Parathyroid adenoma (tissue), 2 donors: ENCODE results near the gene C20orf173.

Experiments used
- H2AFZ ChIP-seq: fragments of 300-600 bp; sonication (generic); one replicate; pipeline ENCODE4 v1.7.0; 2017; ENCODE audit warnings: antibody characterized with exemption, mild to moderate bottlenecking
- H3K27ac ChIP-seq: fragments of 300-600 bp; sonication (generic); one replicate; pipeline ENCODE4 v1.7.0; 2017
- H3K27me3 ChIP-seq: fragments of 300-600 bp; sonication (generic); one replicate; pipeline ENCODE4 v1.7.0; 2017; ENCODE audit warnings: low read length; ENCODE audit not compliant: control insufficient read depth, insufficient read depth
- H3K36me3 ChIP-seq: fragments of 300-600 bp; sonication (generic); one replicate; pipeline ENCODE4 v1.7.0; 2017; ENCODE audit warnings: low read length; ENCODE audit not compliant: control insufficient read depth, insufficient read depth
- H3K4me1 ChIP-seq: fragments of 300-600 bp; sonication (generic); one replicate; pipeline ENCODE4 v1.7.0; 2017; ENCODE audit warnings: control low read depth
- H3K4me2 ChIP-seq: fragments of 300-600 bp; sonication (generic); one replicate; pipeline ENCODE4 v1.7.0; 2017; ENCODE audit warnings: low read length
- H3K4me3 ChIP-seq: fragments of 300-600 bp; sonication (generic); one replicate; pipeline ENCODE4 v1.7.0; 2017; ENCODE audit warnings: low read depth, low read length
- H3K79me2 ChIP-seq: fragments of 300-600 bp; sonication (generic); one replicate; pipeline ENCODE4 v1.7.0; 2017; ENCODE audit warnings: control low read depth
- H3K9ac ChIP-seq: fragments of 300-600 bp; sonication (generic); one replicate; pipeline ENCODE4 v1.7.0; 2017; ENCODE audit warnings: mild to moderate bottlenecking
- H3K9me3 ChIP-seq: fragments of 300-600 bp; sonication (generic); one replicate; pipeline ENCODE4 v1.7.0; 2017; ENCODE audit warnings: low read length; ENCODE audit not compliant: control insufficient read depth
- TF ChIP-seq, protein P1 (sequence below): fragments of 300-600 bp; sonication (generic); IDR thresholded peaks from one replicate; pipeline ENCODE4 v1.7.0; 2017; ENCODE audit warnings: antibody characterized with exemption, mild to moderate bottlenecking
- donor health status: primary hyperparathyroidism.

C20orf173 gene

DNA sequence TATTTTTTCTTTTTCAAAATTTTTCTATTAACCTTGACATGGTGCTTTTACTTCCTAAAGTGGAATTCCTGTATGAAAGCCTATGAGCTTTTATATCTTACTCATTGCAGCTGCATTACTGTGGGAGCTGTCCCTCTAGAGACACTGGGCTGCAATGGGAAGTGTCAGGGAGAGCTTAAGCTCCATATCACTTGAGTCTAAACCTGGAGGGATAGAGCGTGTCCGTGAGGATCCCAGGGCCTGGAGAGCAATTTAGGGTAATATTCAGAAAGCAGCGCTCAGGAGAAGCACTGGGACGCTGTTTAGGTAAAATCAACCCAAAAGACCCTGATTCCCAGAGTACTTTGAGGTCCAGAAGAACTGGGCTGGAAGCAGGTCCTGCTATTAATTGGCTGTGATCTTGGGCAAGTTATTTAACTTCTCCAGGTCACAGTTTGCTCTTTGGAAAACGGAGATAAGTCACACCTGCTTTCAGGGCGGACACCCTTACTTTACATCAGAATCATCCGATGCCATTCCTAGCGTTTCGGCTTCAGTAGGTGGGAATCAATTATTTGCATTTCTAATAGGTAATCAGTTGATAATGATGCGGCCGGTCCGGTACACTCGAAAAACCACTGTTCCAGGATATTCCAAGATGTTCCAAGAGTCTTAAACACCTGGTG is 11.8 kb upstream of the C20orf173 start:
- Histone ChIP-seq H3K4me3 (peak overlapping the region; percentile 88), H2AFZ (peak overlapping the region; percentile 98), H3K27me3 (no peaks in the 10 kb centered on the region), H3K79me2 (peaks cover 3% of the 10 kb centered on the region), H3K27ac (peak overlapping the region; percentile 71), H3K9ac (no peak overlapping the region), H3K36me3 (no peaks in the 10 kb centered on the region), H3K4me2 (peak overlapping the region; percentile 82), H3K4me1 (peaks cover 3% of the 10 kb centered on the region), H3K9me3 (no peaks in the 10 kb centered on the region)
- TF ChIP-seq, protein P1, sequence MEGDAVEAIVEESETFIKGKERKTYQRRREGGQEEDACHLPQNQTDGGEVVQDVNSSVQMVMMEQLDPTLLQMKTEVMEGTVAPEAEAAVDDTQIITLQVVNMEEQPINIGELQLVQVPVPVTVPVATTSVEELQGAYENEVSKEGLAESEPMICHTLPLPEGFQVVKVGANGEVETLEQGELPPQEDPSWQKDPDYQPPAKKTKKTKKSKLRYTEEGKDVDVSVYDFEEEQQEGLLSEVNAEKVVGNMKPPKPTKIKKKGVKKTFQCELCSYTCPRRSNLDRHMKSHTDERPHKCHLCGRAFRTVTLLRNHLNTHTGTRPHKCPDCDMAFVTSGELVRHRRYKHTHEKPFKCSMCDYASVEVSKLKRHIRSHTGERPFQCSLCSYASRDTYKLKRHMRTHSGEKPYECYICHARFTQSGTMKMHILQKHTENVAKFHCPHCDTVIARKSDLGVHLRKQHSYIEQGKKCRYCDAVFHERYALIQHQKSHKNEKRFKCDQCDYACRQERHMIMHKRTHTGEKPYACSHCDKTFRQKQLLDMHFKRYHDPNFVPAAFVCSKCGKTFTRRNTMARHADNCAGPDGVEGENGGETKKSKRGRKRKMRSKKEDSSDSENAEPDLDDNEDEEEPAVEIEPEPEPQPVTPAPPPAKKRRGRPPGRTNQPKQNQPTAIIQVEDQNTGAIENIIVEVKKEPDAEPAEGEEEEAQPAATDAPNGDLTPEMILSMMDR = no peak

DNA sequence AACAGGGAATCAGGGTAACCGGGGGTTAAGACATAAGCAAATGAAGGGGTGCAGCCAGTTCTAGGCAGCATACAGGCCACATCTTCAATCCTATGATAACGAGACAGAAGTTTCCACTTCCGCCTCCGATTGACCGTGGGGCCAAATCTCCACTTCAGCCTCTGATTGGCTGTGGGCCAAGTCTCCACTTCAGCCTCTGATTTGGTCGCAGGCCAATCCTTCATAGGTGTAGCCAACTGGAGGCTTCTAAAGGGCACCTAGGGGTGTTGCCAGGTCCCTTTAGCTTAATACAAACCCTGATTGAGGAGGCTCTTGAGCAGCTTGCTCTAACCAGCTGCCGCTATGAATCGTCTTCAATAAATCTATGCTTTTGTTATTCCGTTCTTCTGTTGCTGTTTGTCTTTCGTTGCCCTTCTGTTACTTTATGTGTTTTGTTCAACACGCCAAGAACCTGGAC is 10.3 kb upstream of the C20orf173 start:
- peaks cover 3% of the 10 kb centered on the region for H3K79me2 ChIP-seq
- H3K9ac ChIP-seq = no peak overlapping the region
- H3K36me3 ChIP-seq = no peaks in the 10 kb centered on the region
- H3K4me2 ChIP-seq = no peak overlapping the region
- H3K27ac ChIP-seq = no peak overlapping the region
- no peaks in the 10 kb centered on the region for H3K9me3 ChIP-seq
- TF ChIP-seq, protein P1 = no peak
- peaks cover 3% of the 10 kb centered on the region for H3K4me1 ChIP-seq
- H3K27me3 ChIP-seq = no peaks in the 10 kb centered on the region
- peak overlapping the region; percentile 52 for H2AFZ ChIP-seq
- H3K4me3 ChIP-seq = no peak overlapping the region

DNA sequence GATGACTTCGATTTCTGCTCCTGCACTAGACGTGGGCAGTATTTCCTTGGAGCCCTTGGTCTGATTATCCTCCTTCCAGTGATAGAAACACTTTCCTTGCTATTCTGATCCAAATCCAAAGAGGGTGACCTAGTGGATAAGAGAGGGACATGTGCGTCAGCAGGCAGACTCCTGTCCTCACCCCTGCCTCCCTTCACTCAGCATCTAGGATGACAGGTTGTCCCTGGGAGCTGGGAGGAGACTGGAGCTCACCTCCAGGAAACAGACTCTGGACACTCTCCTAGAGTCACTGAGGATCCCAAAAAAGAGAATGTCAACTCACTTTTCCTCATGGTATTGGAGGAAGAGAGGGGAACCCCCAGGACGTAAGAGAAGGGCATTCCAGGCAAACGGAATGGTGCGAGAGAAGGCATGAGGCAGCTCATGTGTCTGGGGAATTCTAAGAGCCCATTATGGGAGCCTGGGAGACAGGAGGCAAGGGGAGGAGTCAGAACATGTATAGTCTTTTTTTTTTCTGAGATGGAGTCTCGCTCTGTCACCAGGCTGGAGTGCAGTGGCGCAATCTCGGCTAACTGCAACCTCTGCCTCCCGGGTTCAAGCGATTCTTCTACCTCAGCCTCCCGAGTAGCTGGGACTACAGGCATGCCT is 2.2 kb downstream of the C20orf173 start:
- H3K36me3 ChIP-seq = no peaks in the 10 kb centered on the region
- no peaks in the 10 kb centered on the region for H3K79me2 ChIP-seq
- TF ChIP-seq, protein P1 = no peak
- no peaks in the 10 kb centered on the region for H3K4me1 ChIP-seq
- no peak overlapping the region for H3K9ac ChIP-seq
- H3K4me3 ChIP-seq = no peak overlapping the region
- no peak overlapping the region for H2AFZ ChIP-seq
- H3K27ac ChIP-seq = no peak overlapping the region
- no peaks in the 10 kb centered on the region for H3K27me3 ChIP-seq
- H3K4me2 ChIP-seq = no peak overlapping the region
- H3K9me3 ChIP-seq = no peaks in the 10 kb centered on the region

DNA sequence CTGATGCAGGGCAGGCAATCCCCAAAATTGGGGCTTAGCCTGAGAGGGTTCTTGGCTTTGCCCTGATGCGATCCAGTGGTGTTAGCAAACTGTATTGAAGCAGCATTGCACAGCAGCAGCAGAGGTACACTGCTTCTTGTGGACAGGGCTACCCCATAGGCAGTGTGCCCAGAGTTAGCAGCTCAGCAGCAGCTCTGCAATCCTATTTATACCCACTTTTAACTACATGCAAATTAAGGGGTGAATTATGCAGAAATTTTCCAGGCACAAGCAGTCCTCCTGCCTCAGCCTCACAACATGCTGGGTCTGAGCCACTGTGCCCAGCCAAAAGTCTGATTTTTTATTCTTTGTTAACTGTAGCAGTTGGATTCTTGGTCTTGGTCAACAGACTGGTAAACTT is 3.8 kb downstream of the C20orf173 start:
- Histone ChIP-seq H3K27ac (no peak overlapping the region), H3K4me1 (no peaks in the 10 kb centered on the region), H3K27me3 (no peaks in the 10 kb centered on the region), H3K79me2 (no peaks in the 10 kb centered on the region), H2AFZ (no peak overlapping the region), H3K9ac (no peak overlapping the region), H3K9me3 (no peaks in the 10 kb centered on the region), H3K36me3 (no peaks in the 10 kb centered on the region), H3K4me3 (no peak overlapping the region), H3K4me2 (no peak overlapping the region)
- TF ChIP-seq, protein P1 = no peak
